Neuron (in vitro differentiated cells): ENCODE data around the gene SYNE3.

Source experiments
- H2AFZ ChIP-seq: one replicate; pipeline ENCODE4 v1.6.1; 2013; ENCODE audit warnings: low read depth, mild to moderate bottlenecking, inconsistent platforms, low read length, moderate library complexity
- H3K27me3 ChIP-seq: one replicate; pipeline ENCODE4 v1.6.1; 2013; ENCODE audit warnings: low read length; ENCODE audit not compliant: insufficient read depth
- H3K36me3 ChIP-seq: one replicate; pipeline ENCODE4 v1.6.1; 2013; ENCODE audit warnings: low read length; ENCODE audit not compliant: insufficient read depth
- H3K4me1 ChIP-seq: one replicate; pipeline ENCODE4 v1.6.1; 2013; ENCODE audit warnings: low read length; ENCODE audit not compliant: insufficient read depth
- H3K4me3 ChIP-seq: 2 replicates; pipeline ENCODE4 v1.5.1; 2013; ENCODE audit warnings: mild to moderate bottlenecking, low read length, moderate library complexity
- H3K9me3 ChIP-seq: one replicate; pipeline ENCODE4 v1.6.1; 2013; ENCODE audit warnings: low read length

SYNE3 gene

DNA sequence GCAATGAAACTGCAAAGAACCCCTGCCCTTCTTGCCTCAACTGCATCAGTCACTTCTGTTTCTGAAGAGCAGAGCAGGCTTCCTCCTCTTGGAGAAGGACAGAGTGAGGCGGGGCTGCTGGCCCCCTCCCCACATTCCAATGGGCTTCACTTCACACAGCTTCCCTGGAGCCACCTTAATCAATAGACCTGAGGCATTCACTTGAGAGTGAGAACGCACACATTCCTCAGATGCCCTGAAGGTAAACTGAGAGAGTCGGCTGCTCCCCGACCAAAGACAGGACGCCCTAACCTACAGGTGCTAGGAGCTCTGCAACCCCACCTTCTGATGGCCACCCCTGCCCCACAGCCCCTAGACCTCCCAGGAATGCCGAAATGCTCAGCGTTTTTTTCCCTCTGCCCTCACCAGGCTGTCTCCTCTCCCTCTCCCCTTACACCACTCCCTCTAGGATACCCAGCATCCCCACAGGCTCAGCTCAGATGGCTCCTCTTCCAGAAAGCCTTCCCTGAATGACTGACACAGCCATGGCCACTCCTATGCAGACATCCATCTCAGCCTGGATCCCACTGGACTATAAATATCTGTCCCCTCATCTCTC is 31.1 kb downstream of the SYNE3 start:
- no peaks in the 10 kb centered on the region for H3K36me3 ChIP-seq
- no peak overlapping the region for H2AFZ ChIP-seq
- H3K4me3 ChIP-seq = no peak overlapping the region
- no peaks in the 10 kb centered on the region for H3K4me1 ChIP-seq
- H3K9me3 ChIP-seq = no peaks in the 10 kb centered on the region
- H3K27me3 ChIP-seq = peaks cover 42% of the 10 kb centered on the region

DNA sequence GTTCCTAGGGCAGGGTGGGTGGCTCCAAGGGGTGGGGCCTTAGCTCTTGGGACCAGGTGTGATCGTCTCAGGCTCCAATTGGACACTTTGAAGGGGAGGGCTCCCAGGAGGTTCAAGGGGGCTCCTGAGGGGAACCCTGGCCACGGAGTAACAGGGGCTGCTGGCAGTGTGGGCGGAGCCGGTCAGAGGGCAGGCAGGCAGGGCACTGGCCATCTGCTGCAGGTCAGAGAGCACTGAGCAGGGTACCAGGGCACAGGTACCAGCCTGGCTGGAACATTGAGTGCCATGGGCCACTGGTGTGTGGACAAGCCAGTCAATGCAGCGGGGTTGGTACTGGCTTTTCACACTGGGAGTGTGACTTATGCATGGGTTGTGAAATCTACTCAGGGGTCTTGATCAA is 32.2 kb downstream of the SYNE3 start:
- Histone ChIP-seq H3K4me1 (no peaks in the 10 kb centered on the region), H2AFZ (no peak overlapping the region), H3K9me3 (no peaks in the 10 kb centered on the region), H3K4me3 (no peak overlapping the region), H3K36me3 (no peaks in the 10 kb centered on the region), H3K27me3 (peaks cover 42% of the 10 kb centered on the region)

DNA sequence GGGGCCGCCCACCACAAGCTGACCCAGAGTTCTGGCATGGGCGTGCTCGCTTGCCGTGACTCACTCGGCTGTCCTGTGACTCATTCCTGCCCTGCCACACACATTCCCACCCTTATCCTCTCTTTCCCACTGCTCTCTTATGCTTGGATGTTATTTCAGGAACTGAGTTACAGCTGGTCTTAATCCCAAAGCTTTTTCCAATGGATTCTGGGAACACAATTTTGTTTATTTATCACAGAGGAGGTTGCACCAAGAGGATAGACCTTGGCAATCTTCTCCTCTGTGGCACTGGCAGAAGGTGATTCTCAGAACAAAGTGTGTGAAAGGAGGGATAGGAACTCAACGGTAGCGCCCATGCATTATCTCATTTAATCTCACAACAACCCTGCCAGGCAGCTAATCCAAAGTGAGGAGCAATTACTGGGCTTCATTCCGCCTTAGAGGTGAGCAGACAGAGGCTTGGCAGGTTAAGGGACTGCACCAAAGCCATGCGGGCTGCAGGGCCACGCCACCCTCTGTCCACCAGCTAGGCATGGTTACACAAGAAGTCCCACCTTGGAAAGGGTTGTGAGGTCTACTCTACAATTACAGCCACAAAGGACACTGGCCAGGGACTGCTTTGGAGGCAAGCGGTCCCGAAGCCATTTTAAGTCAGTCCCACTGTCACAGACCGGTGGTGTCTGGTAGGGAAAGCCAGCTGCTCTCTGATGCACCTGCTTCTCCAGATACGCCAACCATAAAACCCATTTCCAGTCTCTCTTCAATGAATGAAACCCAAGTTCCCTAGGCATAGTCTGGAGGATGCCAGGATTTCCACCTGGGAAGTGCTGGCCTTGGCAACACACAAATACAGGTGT is 32.9 kb downstream of the SYNE3 start:
- Histone ChIP-seq H3K4me3 (no peak overlapping the region), H2AFZ (no peak overlapping the region), H3K36me3 (no peaks in the 10 kb centered on the region), H3K27me3 (peaks cover 42% of the 10 kb centered on the region), H3K4me1 (no peaks in the 10 kb centered on the region), H3K9me3 (no peaks in the 10 kb centered on the region)

DNA sequence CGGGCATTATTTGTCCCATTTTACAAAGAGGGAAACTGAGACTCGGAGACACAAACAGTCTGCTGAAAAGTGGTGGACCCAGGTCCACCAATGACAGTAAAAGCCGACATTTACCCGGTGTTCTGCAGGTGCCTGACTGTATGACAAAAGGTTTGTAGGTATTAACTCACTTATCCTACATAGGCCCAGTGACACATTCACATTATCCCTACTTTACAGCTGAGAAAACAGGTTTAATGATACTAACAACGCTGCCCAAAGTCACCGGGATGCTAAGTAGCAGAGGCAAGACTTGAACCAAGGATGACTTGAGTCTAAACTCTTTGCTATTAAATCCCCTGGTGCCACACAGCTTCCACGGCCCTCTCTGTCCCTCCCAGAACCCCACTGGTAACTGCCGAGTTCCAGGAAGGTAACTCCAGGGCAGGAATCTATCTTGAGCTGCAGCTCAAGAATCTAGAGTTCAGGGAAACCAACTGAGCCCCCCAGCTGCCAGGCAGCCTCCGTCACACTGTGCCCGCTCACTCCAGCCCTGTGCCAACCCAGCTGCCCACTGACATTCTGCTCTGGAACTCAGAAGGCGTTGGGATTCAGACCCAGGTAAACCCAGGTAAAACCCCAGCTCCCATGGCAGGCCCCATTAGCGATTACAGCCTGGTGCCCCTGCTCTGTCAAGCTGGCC is 33.7 kb downstream of the SYNE3 start:
- no peaks in the 10 kb centered on the region for H3K4me1 ChIP-seq
- H2AFZ ChIP-seq = no peak overlapping the region
- peaks cover 42% of the 10 kb centered on the region for H3K27me3 ChIP-seq
- H3K36me3 ChIP-seq = no peaks in the 10 kb centered on the region
- no peak overlapping the region for H3K4me3 ChIP-seq
- H3K9me3 ChIP-seq = no peaks in the 10 kb centered on the region

DNA sequence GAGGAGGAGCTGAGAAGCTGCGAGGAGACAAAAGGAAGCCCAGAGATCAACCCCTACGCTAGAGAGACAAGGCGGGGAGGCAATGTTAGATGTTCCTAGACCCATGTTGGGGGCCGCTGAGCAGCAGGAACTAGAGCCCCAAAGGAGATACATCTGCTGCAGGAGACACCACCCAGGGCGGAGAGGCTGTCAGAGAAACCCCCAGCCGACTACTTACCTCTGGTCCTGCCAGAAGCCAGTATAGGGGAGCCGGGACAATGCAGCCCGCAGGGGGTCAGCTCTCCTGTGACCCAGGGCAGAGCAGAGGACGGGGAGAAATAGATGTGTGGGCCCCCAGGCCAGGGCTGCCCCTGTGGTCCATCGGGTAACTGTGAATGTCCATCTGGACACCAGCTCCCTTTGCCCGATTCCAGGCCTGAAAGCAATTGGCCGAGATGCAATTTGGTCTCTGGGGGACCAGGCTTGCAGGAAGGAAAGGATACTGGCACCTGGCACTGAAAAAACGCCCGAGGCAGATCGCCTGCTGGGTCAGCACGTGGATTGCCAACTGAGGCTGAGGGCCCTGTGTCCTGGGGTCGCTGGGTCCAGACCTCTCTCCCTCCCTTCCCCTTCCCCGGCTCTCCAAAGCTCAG is 34.9 kb downstream of the SYNE3 start:
- Histone ChIP-seq H3K36me3 (no peaks in the 10 kb centered on the region), H2AFZ (no peak overlapping the region), H3K27me3 (peaks cover 40% of the 10 kb centered on the region), H3K4me1 (no peaks in the 10 kb centered on the region), H3K4me3 (no peak overlapping the region), H3K9me3 (no peaks in the 10 kb centered on the region)

DNA sequence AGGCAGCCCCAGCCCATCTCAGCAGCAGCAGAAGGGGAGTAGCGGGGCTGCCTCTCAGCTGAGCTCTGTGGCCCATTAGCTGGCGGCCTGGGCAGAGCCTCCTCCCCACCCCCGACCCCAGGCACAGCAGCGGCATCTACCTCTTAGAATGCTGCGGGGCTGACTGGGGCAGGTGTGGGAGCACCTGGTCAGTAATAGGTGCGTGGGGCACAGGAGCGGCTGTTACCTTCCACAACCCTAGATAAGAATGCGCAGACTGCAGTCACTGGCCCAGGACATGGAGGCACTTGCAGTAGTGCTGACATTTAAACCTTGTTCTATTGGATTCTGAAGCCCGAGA is 35.6 kb downstream of the SYNE3 start:
- no peak overlapping the region for H2AFZ ChIP-seq
- H3K9me3 ChIP-seq = no peaks in the 10 kb centered on the region
- no peak overlapping the region for H3K4me3 ChIP-seq
- H3K4me1 ChIP-seq = no peaks in the 10 kb centered on the region
- H3K27me3 ChIP-seq = peaks cover 37% of the 10 kb centered on the region
- no peaks in the 10 kb centered on the region for H3K36me3 ChIP-seq

DNA sequence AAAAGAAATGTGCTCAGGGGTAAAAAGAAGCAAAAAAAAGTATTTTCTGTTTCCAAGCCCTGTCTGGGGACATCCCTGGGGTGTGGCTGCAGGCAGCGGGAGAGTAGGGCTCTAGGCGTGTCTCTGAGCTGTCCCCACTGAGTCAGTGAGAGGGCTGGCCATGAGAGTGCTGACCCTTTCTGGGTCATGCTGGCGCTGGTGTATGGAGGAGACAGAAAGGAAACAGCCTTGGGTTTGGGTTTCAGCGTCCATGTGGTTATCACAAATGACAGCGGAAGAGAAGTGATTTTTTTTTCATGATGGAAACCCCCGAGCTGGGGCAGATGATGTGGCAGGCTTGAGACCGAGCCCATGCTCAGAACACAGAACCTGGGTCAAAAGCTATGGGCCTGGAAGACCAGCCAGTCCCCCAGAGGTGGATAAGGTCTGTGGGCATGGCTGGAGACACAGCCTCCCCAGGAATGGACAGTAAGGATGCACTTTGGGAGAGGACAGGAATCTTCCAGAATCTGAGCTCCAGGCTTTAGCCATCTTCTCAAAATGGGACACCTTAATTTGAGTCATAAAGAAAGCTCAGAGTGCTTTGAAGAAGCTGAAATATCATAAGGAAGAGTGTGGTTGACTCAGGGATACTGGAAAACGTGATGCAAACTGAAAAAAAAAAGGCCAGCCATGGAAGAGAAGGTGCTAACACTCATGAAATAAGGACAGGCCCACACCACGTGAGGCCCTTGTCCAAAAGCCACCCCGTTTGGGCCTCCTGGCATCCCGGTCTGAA is 36.2 kb downstream of the SYNE3 start:
- Histone ChIP-seq H3K4me3 (no peak overlapping the region), H3K36me3 (no peaks in the 10 kb centered on the region), H3K27me3 (peaks cover 32% of the 10 kb centered on the region), H3K4me1 (no peaks in the 10 kb centered on the region), H3K9me3 (no peaks in the 10 kb centered on the region), H2AFZ (no peak overlapping the region)

DNA sequence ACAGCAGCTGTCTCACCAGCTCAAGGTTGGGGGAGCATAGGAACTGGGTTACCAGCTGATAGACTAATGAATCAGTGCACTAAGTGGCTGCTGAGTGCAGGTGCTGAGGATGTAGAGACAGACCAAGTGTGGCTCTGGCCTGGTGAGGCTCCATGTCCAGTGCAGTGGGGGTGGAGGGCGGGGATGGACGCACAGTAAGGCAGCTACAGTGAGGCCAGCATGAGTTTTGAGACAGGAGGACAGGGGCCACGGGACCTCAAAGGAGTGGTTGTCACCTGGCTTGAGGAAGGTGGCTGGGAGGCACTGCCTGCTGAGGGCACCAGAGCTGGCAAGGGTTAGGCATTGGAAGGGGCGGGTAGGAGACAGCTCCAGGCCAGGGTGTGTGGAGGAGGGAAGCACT is 37.0 kb downstream of the SYNE3 start:
- H3K4me3 ChIP-seq = no peak overlapping the region
- H3K4me1 ChIP-seq = no peaks in the 10 kb centered on the region
- H3K9me3 ChIP-seq = no peaks in the 10 kb centered on the region
- H3K27me3 ChIP-seq = peaks cover 27% of the 10 kb centered on the region
- no peaks in the 10 kb centered on the region for H3K36me3 ChIP-seq
- H2AFZ ChIP-seq = no peak overlapping the region

DNA sequence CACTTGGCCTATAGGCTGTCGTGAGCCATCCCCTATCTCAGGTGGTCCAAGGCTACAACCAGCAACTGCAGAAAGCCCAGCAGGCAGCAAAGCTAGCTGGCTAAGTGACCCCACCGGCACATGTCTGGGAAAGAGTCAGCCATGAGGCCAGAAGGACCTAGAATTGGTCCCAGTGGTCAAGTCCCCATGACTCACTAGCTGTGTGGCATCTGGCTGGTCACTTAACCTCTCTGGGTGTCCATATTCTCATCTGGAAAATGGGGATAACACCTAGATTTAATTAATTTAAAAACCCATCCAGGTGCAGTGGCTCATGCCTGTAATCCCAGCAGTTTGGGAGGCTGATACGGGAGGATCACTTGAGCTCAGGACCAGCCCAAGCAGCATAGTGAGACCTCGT is 37.6 kb downstream of the SYNE3 start:
- H3K36me3 ChIP-seq = no peaks in the 10 kb centered on the region
- H3K4me1 ChIP-seq = no peaks in the 10 kb centered on the region
- H3K27me3 ChIP-seq = peaks cover 22% of the 10 kb centered on the region
- H3K4me3 ChIP-seq = no peak overlapping the region
- no peaks in the 10 kb centered on the region for H3K9me3 ChIP-seq
- H2AFZ ChIP-seq = no peak overlapping the region

DNA sequence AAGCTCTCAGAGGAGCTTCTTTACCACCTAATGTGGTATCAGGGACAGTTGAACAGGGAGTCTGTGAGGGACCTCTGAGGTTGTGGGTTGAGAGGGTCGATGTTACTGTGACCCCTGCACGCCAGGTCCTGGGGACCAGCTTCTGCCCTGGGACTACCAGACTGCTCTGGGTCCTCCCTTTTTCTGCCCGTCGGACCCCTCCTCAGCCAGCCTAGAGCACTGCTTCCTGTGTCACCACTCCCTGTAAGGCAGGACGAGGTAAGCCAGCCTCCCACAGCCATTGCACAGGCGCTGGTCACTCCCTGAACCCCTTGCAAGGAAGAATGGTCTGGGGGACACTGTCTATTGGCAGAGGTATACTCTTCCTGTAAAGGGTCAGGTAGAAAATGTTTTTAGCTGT is 38.1 kb downstream of the SYNE3 start:
- H3K4me1 ChIP-seq = no peaks in the 10 kb centered on the region
- H3K27me3 ChIP-seq = peaks cover 17% of the 10 kb centered on the region
- H3K9me3 ChIP-seq = no peaks in the 10 kb centered on the region
- H3K4me3 ChIP-seq = no peak overlapping the region
- no peak overlapping the region for H2AFZ ChIP-seq
- H3K36me3 ChIP-seq = no peaks in the 10 kb centered on the region

DNA sequence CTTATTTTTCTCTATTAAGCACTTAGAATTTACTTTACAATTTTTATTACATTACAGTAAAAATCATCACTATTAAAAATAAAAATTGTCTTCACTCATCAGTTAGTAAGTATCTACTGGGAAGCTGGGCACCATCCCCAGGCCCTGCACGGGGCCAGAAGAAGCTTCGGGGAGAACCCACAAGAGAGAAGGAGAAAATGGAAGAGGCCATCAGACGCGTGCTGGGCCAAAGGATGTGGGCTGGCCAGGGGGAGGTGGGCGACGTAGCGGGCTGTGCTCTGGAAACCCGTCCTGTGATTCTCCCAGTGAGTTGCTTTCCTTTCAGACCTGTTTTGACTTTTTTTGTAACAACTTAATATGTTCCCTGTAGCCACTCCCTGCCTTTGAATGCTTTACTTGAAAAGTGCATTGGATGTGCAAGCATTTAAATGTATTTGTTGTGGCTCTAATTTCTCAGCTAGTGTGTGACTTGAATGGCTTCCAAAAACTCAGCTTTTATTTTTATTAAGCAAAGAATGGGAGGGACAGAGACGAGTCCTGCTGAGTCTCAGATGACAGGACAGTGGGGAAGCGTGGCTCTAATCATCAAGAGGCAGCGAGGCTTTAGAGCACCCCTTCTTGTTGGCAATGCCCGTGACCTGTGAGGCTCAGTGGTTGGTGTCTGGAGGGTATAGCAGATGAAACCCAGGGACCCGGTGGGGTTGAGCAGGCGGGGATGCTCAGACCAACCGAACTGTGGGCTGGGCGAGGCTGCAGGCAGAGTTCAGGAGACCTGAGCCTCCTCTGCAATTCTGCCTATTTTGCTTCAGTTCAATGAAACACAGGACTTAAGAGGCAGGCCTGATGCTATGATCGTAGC is 38.8 kb downstream of the SYNE3 start:
- peaks cover 10% of the 10 kb centered on the region for H3K27me3 ChIP-seq
- H2AFZ ChIP-seq = no peak overlapping the region
- no peaks in the 10 kb centered on the region for H3K9me3 ChIP-seq
- no peaks in the 10 kb centered on the region for H3K4me1 ChIP-seq
- no peaks in the 10 kb centered on the region for H3K36me3 ChIP-seq
- no peak overlapping the region for H3K4me3 ChIP-seq

DNA sequence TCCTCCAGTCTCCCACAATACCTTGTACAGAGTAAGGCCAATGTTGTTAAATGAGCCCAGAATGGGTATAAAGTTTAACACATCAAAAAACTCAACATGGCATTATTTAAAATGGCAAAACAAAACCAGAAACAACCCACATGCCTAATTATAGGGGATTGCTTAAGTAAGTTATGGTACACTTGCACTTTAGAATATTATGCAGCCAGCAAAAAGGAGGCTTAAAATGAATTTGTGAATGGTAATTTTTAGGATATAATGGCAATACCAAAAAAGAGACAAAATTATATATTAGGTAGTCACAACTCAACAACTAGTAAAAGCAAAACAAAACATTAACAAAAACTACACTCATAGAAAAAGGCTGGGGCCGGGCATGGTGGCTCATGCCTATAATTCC is 39.7 kb downstream of the SYNE3 start:
- no peak overlapping the region for H2AFZ ChIP-seq
- H3K27me3 ChIP-seq = peaks cover 7% of the 10 kb centered on the region
- no peaks in the 10 kb centered on the region for H3K36me3 ChIP-seq
- no peaks in the 10 kb centered on the region for H3K4me1 ChIP-seq
- no peak overlapping the region for H3K4me3 ChIP-seq
- H3K9me3 ChIP-seq = no peaks in the 10 kb centered on the region
